Spinal cord (tissue), 10 donors: ENCODE results near the gene TTBK2. TPM values are rescaled to one million over a fixed set of nuclear protein-coding genes. Genes with fewer than 3 reads are reported as not detected.

Source experiments
- DNase-seq, 6 donors: peaks; one replicate each; pipeline versions ENCODE4 v3.0.0 to v3.0.0-alpha.2; 2013 to 2015; ENCODE audit warnings: low spot score in 6 of 6, low read depth in 4 of 6
- H3K27ac ChIP-seq: one replicate; pipeline ENCODE4 v1.5.1; 2013; ENCODE audit warnings: low read depth, low read length, control low read depth
- H3K27me3 ChIP-seq: one replicate; pipeline ENCODE4 v1.6.1; 2013; ENCODE audit warnings: low read length; ENCODE audit not compliant: control insufficient read depth, insufficient read depth
- H3K36me3 ChIP-seq: one replicate; pipeline ENCODE4 v1.6.1; 2013; ENCODE audit warnings: low read length; ENCODE audit not compliant: control insufficient read depth, insufficient read depth
- H3K4me1 ChIP-seq: one replicate; pipeline ENCODE4 v1.6.1; 2013; ENCODE audit warnings: low read length; ENCODE audit not compliant: control insufficient read depth, insufficient read depth
- H3K4me3 ChIP-seq: one replicate; pipeline ENCODE4 v1.5.1; 2013; ENCODE audit warnings: low read depth, low read length, control low read depth
- H3K9me3 ChIP-seq: one replicate; pipeline ENCODE4 v1.6.1; 2013; ENCODE audit warnings: low read length; ENCODE audit not compliant: control insufficient read depth, insufficient read depth
- WGBS: methylation state at CpG from one replicate; pipeline ENCODE4 v1.1.5; 2013; ENCODE audit warnings: missing lambda C conversion rate; ENCODE audit not compliant: insufficient coverage; 5-methylcytosine and 5-hydroxymethylcytosine counted together
- polyA plus RNA-seq, 2 donors: library from polyadenylated mRNA; unstranded; fragments of 120-200 nt; gene quantifications; one replicate each; pipeline ENCODE4 v1.2.1, GENCODE V29; 2013; ENCODE audit not compliant: insufficient read length in 2 of 2
- total RNA-seq, 2 donors: library from RNA; depleted of rRNA in 1 of 2; stranded (reverse); fragments of 120-200 nt in 1 of 2; fragments of >200 nt in 1 of 2; gene quantifications; one replicate each; pipeline versions ENCODE4 v1.2.3 to v1.2.4, GENCODE V29; 2013 to 2014
- donor health status: healthy.

Gene TTBK2
- total and polyA plus RNA-seq, 4 donors = 22.2 to 64.4 (median 27.4) TPM

DNA sequence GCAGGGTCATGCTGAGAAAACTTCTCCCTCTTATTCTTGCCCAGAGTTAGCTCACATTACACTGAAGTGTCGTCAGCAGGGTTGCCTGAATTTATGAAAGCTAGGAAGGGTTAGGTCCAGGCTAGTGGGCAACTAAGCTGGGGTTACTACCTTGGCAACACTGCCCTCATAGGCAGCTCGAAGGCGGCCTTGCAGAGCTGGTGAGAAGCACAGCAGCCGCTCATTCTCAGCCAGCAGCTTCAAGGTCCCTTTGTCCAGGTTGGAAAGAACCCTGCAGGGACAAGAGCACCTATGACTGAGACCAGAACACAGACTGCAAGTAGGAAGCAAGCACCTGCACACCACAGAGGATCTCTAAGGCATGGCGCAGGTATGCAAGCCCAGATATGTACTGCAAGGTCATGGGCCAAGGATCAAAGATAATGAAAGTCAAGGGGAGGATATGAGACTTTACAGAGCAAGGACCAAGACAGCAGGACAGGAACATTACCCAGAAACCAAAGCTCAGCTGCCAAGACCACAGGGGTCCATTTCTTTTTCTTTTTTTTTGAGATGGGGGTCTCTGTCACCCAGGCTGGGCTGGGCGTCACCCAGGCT, 186.4 kb downstream of the TTBK2 start:
- no peaks in the 10 kb centered on the region for H3K27me3 ChIP-seq
- H3K27ac ChIP-seq = no peak overlapping the region
- H3K4me3 ChIP-seq = no peak overlapping the region
- peaks cover 63% of the 10 kb centered on the region for H3K36me3 ChIP-seq
- WGBS = 89% methylated on average over 4 of the region's 6 CpGs
- H3K9me3 ChIP-seq = no peaks in the 10 kb centered on the region
- DNase-seq = no peak
- H3K4me1 ChIP-seq = peaks cover 21% of the 10 kb centered on the region

DNA sequence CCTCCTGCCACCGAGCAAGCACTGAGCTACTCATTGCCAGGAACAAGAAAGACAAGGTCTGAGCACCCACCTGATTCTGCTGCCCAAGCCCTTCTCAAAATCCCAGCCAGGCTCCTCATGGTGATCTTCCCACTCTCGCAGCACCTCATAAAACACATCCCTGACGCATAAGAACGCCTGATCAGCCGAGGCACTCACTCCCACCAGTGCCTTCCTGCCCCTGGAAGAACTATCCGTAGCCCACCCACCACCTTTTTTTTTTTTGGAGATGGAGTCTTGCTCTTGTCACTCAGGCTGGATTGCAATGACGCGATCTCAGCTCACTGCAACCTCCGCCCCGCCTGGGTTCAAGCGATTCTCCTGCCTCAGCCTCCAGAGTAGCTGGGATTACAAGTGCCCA, 187.6 kb downstream of the TTBK2 start:
- Histone ChIP-seq H3K9me3 (no peaks in the 10 kb centered on the region), H3K27me3 (no peaks in the 10 kb centered on the region), H3K4me1 (peaks cover 22% of the 10 kb centered on the region), H3K27ac (no peak overlapping the region), H3K36me3 (peaks cover 75% of the 10 kb centered on the region), H3K4me3 (no peak overlapping the region)
- 89% methylated on average over 11 of the region's 11 CpGs for WGBS
- no peak for DNase-seq

DNA sequence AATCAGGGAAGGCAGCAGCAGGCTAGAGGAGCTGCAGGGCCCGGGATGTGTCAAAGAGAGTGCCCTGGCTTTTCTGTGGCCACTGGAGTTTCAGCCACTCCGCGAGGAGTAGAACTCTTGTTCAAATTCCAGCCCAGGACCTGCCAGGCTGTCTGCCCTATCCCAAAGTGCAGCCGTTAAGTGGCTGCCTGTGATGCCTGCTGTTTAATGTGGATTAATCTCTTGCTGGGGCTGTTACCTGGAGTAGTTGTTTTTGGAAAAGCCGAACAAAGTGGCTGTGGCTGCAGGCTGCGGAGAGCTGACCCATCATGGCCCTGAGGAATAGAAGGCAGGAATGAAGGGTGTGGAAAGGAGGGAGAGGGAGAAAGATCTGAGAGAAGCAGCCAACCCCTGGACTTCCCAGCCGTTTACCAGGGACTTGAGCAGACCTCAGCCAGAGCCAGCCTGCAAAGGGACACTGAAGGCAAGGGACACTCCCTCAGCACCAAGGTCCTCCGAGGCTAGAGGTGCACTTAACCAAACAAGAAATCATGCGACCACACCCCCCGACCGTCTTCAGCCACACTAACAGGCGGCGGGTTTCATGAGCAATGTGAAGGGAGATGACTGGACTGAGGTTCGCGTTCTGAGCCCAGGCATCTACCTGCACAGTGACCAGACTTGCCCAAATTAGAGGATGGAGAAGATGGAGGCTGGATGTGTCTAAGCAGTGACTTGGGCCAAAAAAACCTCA, 188.3 kb downstream of the TTBK2 start:
- Histone ChIP-seq H3K4me3 (no peak overlapping the region), H3K27me3 (no peaks in the 10 kb centered on the region), H3K4me1 (peaks cover 21% of the 10 kb centered on the region), H3K9me3 (no peaks in the 10 kb centered on the region), H3K36me3 (peaks cover 82% of the 10 kb centered on the region), H3K27ac (no peak overlapping the region)
- WGBS = 72% methylated on average over 7 of the region's 15 CpGs
- no peak for DNase-seq

DNA sequence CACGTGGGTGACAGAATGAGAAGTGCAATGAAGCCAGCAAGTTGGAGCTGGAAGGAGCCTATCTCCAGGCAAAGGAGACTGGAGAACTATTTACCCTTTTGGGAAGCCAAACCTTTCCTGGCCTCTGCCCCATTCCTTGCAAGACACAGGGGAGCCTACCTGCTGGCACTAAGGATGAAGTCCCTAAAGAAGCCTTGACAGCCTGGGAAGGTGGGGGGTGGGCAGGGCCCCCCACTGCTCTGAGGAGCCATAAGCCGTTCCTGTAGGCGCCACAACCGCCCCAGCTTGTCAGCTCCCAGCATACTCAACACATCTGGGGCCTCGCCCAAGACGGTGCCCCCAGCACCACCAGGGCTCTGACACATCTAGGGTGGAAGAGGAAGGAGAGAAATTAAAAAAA, 189.1 kb downstream of the TTBK2 start:
- no peaks in the 10 kb centered on the region for H3K27me3 ChIP-seq
- H3K4me1 ChIP-seq = peaks cover 20% of the 10 kb centered on the region
- DNase-seq = no peak
- no peak overlapping the region for H3K4me3 ChIP-seq
- no peak overlapping the region for H3K27ac ChIP-seq
- H3K36me3 ChIP-seq = peaks cover 86% of the 10 kb centered on the region
- H3K9me3 ChIP-seq = no peaks in the 10 kb centered on the region
- WGBS = 92% methylated on average over 1 of the region's 6 CpGs

DNA sequence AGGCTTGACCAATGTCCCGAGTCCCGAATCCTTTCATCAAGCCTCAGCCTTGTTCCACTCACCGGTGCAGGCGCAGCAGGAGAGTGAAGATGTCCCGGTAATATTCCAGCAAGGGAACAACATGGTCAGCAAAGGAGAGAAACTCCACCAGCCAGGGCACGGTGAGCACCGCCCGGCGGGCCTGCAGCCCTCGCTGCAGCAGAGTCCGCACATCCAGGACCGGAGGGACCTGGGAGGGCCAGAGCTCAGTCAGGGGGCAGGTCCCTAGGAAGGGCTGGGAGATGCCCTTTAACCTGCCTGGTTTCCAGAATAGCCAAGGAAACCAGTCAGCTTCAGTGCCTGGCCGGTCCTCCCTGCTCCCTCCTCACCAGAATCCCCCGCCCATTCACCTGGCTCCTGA, 190.0 kb downstream of the TTBK2 start:
- Histone ChIP-seq H3K4me1 (peaks cover 18% of the 10 kb centered on the region), H3K27ac (no peak overlapping the region), H3K27me3 (no peaks in the 10 kb centered on the region), H3K4me3 (no peak overlapping the region), H3K36me3 (peaks cover 92% of the 10 kb centered on the region), H3K9me3 (no peaks in the 10 kb centered on the region)
- DNase-seq = no peak
- 92% methylated on average over 14 of the region's 14 CpGs for WGBS

DNA sequence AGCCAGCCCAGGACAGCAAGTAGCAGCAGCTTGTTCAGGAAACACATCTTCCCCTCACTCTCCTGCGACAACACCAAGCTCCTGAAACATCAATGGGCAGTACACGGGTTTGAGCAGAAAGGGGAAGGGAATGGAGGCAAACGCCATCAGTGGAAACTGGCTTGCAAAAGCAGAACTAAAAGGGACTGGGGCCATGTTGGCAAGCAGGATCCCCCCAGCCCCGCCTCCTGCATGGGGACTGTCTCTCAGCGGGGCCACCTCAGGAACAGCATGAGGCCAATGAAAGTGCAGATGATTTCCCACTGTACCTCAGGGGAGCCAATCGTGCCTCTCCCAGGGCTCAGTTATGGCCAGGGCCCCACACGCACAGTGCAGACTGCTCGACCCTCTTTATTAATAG, 190.4 kb downstream of the TTBK2 start:
- Histone ChIP-seq H3K4me1 (peaks cover 14% of the 10 kb centered on the region), H3K9me3 (no peaks in the 10 kb centered on the region), H3K27ac (no peak overlapping the region), H3K4me3 (no peak overlapping the region), H3K36me3 (peaks cover 92% of the 10 kb centered on the region), H3K27me3 (no peaks in the 10 kb centered on the region)
- no peak for DNase-seq
- 80% methylated on average over 7 of the region's 8 CpGs for WGBS

DNA sequence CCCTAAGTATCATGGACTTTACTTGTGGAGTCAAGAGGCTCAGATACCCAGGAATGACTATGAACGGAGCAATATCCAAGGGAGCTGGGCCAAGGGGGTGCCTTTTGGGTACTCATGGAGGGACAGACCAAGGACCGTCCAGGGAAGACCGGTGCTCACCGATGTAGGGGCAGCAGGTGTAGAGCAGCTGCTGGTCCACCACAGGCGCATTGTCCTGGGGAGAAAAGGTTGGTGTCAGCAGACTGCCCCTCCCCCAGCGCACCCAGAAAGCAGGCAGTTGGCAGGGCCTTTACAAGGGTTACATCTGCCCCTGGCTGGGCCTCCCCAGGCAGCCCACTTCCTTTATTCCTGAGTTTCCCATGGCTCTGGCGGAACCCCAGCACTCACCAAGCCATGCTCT, 191.2 kb downstream of the TTBK2 start:
- H3K27ac ChIP-seq = no peak overlapping the region
- H3K9me3 ChIP-seq = no peaks in the 10 kb centered on the region
- no peak overlapping the region for H3K4me3 ChIP-seq
- no peak for DNase-seq
- WGBS = 86% methylated on average over 7 of the region's 7 CpGs
- peaks cover 93% of the 10 kb centered on the region for H3K36me3 ChIP-seq
- peaks cover 13% of the 10 kb centered on the region for H3K4me1 ChIP-seq
- H3K27me3 ChIP-seq = no peaks in the 10 kb centered on the region

DNA sequence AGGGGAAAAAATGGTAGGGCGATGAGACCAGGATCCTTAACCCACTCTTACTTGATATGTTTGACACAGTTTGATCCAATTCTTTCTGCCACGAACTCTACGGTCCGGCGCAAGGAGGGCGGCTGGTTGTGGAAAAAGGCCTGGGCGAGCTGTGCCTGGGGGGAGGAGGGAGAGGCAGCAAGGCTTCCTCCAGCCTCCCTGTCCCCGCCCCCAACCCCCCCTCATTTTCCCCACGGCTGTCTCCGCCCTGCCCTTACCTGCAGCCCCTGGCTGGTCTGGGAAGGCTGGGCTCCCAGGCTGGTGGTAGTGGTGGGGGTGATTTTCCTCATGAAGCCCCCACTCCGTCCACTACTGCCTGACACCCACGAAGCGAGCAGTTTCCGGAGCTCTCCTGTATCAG, 191.6 kb downstream of the TTBK2 start:
- H3K27ac ChIP-seq = no peak overlapping the region
- DNase-seq = no peak
- WGBS = 100% methylated on average over 2 of the region's 14 CpGs
- H3K27me3 ChIP-seq = no peaks in the 10 kb centered on the region
- peaks cover 13% of the 10 kb centered on the region for H3K4me1 ChIP-seq
- H3K36me3 ChIP-seq = peaks cover 93% of the 10 kb centered on the region
- no peaks in the 10 kb centered on the region for H3K9me3 ChIP-seq
- no peak overlapping the region for H3K4me3 ChIP-seq

DNA sequence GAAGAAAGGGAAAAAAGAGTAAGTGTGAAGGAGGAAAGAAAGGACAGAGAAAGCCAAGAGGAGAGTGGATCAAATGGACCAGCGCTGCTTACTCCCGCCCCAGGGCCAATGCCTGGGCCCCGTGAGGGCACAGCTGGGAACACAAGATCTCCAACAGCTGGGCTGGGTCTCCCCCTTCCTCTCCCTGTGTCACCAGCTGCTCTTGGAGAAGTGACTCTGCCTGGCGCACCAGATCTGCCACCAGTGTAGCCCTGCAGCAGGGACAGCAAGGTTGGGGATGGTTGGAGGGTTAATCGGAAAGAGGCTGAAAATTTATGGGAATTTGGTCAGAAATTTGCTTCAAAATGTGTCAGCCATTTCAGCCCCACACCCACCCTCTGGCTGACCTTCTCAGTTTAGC, 192.0 kb downstream of the TTBK2 start:
- peaks cover 13% of the 10 kb centered on the region for H3K4me1 ChIP-seq
- DNase-seq = no peak
- no peaks in the 10 kb centered on the region for H3K9me3 ChIP-seq
- no peak overlapping the region for H3K4me3 ChIP-seq
- H3K27me3 ChIP-seq = no peaks in the 10 kb centered on the region
- peaks cover 93% of the 10 kb centered on the region for H3K36me3 ChIP-seq
- H3K27ac ChIP-seq = no peak overlapping the region
- WGBS = 93% methylated on average over 3 of the region's 5 CpGs

DNA sequence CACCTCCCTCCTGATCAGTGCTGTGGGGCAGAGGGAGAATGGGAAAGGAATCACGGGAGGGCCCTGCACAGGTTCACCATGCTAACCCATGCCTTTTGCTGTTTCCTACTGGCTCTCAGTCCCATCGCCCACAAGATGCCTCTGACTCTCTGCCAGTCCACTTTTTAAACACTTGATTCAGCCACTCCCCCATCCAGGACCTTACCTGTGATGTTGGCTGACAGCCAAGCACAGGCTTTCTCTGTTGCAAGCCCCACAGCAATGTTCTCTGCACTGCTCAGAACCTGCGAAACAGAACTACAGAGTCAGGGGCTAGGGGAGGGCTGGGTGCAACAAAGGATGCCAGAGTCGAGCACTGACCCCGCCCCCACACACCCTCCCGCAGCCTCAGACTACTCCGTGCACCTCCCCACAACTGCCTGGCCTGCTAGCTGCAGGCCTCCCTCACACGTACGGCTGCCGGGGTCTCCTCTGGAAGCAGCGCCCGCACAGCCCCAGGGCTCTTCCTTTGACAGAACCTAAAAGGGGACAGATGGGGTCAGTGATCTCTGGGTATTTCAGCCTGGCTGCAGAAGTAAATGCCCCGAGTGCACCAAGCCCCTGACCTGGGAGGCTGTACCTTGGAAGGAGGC, 192.7 kb downstream of the TTBK2 start:
- 63% methylated on average over 12 of the region's 13 CpGs for WGBS
- Histone ChIP-seq H3K4me1 (peaks cover 13% of the 10 kb centered on the region), H3K36me3 (peaks cover 89% of the 10 kb centered on the region), H3K27ac (no peak overlapping the region), H3K27me3 (no peaks in the 10 kb centered on the region), H3K4me3 (no peak overlapping the region), H3K9me3 (no peaks in the 10 kb centered on the region)
- no peak for DNase-seq
